Right ventricle myocardium inferior (tissue), 1 donor: ENCODE measurements around the gene KY. TPM values are rescaled to one million over a fixed set of nuclear protein-coding genes. Genes with fewer than 3 reads are reported as not detected.
A peak's percentile ranks its signal among the peaks of the same experiment; 100 is the strongest.

Experiments
- ATAC-seq: fragments of 200-7000 bp; cut with Tn5 transposase; one replicate; pipeline ENCODE4 v1.9.1; 2020; ENCODE audit warnings: mild to moderate bottlenecking, moderate library complexity
- DNase-seq: peaks from one replicate; pipeline ENCODE4 v3.0.0; 2021; ENCODE audit errors: missing footprints
- intact Hi-C: fragments of 100-400 bp; cut with DNase I; formaldehyde crosslinking; loops from one replicate; pipeline ENCODE4 v1.11.0; 2022
- long read RNA-seq: library from polyadenylated mRNA; unstranded; transcript quantifications from one replicate; pipeline ENCODE4 v2.0.0, GENCODE V29; 2021
- total RNA-seq: library from RNA; stranded (reverse); fragmentation: NEBNext Ultra II Directional; extraction: Animal tissue kit (Norgen Biotek cat#: 25700); gene quantifications from one replicate; pipeline ENCODE4 v1.2.1, GENCODE V29; 2021
- donor health status: DM: no; HTN: yes; CAD: no; lungs with severe emphysema.

The KY gene, protein sequence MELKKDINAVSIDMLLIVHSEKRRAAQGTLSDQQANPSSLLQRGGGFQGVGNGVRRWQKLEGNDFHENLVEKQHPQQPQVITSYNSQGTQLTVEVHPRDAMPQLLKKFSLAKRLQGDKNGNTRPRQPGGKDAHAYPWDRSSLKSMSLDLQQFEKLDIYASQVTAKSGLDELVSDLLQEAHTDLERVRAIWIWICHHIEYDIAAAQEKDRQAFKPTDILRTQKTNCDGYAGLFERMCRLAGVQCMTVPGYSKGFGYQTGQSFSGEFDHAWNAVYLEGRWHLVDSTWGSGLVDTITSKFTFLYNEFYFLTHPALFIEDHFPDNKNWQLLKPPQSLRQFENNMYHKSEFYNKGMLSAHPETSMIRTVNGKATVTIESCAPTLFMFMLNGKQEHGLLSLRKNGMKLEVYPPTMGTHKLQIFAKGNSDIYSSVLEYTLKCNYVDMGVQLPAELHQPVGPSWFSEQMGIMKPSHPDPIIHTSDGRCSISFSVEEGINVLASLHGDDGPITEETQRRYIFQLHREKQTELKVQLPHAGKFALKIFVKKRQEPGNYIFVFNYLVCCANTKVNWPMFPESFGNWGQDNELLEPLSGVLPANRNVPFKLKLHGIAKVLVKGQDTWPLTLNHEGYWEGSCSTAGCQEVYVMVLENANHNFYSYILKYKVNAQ
- total RNA-seq = 16.7 TPM
- long read RNA-seq, partial matches to known transcripts = 0 of 5 reads
- long read RNA-seq, other reads (novel, unspliced or antisense) = 3 of 5 reads

DNA sequence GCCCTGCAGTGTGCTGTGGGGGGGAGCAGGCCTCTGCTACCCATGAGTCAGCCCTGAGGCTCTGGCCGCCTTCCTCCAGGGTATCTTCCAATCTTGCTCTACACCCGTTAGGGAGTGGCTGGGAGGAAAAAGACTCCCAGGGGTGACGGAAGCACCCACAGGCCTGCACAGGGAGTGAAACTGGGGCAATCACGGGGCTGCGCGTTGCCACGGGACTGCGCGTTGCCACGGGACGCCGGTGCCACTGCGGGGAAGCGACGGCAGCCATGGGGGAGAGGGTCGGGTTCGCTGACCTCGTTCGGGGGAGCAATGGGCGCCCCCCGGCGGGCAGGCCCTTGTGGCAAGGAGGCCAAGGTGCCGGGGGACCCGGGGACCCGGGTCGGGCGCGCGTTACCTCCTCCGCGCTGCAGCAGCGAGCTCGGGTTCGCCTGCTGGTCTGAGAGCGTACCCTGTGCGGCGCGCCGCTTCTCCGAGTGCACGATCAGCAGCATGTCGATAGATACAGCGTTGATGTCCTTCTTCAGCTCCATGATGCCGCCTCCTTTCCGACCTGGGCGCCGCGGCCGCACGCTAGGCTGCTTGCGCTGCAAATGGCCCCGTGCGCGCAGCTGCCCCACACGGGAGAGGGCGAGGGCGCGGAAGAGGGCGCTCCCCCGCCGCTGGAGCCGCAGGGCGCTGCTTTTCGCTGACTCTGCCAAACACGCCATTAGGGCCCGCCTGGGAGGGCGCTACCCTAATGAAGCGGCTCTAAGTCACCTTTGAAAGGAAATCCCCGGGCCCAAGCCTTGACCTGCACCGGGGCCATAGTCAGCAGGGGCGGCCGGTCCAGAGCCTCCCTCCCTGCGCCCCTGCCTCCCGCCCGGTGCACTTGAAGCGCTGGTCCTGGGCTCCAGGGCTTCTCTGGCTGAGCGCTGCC, at the start of gene KY:
TSS of gene KY (minus strand) at position 592 of the 916 bp plus-strand sequence. CDS start at position 530, 62 bp downstream.
- intact Hi-C loops = loop anchor here (1.0 to 2.0 kb wide), 3 partner anchors 46 to 145 kb away; partner anchors contain the start of gene EPHB1
- ATAC-seq (peak; percentile 87), DNase-seq (peak; percentile 81)

DNA sequence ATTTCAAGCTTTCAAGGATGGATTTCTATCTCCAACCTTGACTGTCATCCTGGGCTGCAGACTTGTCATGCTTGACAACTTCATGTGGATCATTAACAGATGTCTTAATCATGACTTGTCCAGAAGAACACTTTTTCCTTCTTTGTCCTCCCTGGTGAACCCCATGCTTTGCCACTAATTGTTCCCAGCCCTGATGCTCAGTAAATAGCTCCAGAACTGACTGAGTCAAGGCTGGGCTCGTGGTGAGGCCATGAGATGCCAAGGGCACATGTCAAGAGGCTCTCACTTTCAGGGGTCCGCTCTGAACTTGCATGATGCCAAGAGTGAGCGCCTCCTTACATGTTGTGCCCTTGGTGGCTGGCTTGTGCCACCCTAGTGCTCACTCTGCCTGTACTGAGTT, 48.9 kb upstream of the KY start:
- ATAC-seq (no peak), DNase-seq (no peak)
- intact Hi-C loops = loop anchor here (5.0 kb wide), 1 partner anchor 53 kb away; no protein-coding TSS in a partner anchor

DNA sequence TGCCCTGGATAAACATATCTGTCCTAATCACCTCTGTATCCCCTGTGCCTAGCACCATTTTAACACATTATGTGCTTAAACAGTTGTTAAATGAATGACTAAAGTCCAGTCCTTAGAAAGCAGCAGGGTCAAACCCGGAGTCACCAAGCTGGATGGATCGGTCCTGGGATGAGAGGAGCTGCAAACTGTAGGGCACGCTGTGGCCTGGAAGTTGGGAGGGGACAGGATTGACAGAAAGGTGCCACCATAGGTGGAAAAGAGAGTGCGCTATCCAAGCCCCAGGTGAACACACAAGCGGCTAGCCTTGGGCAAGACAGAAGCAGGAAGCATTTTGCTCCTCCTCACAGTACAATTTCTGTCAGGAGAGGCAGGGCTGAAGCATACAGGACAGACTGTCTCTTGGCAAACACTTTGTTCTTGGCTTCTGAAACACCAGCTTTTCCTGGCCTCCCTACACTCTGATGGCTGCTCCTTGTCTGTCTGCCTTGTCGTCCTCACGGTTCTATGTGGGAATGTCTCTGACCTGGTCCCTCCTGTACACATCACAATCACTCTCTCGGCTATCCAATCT, 48.4 kb upstream of the KY start:
- ATAC-seq = no peak
- no peak for DNase-seq
- intact Hi-C loops = loop anchor here (5.0 kb wide), 1 partner anchor 53 kb away; no protein-coding TSS in a partner anchor

DNA sequence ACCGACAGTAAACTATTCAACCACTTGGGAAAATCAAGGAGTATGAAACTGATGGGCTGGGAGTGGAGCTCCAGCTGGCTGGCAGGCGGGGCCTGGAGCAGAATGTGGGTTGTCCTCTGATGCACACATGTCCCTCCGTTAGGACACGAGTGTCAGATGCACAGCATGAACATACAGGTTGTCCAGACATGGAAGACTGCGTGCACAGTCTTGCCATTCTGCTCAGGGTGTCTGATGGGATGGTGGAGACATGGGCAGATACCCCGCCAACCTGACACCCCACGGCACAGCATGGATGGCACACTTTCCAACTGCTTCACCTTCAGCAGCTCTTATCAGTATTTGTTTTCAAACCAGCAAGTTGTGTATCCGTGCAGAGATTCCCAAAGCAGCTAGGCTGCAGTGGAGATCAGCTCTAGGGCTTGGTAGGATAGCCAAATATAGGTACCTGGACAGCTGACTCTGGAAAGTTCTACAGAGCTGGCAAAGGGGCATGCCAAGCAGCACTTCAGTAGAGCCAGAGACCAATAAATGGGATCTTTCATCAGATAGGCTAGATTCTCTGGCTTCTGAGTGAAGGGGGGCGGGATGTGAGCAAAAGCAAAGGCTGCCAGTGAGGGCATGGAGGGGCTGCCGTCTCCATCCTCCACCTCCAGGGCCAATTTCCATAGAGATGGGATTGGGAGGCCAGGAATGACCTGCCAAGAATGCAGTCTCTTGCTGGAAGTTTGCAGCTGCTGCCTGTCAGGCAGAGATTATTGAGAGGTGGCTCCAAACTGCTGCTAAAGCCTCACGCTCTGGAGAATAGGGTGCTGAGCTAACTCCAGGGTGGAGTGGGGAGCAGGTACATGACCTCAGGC, 47.2 kb upstream of the KY start:
- ATAC-seq (peak; percentile 38), DNase-seq (peak; percentile 15)
- intact Hi-C loops = loop anchor here (2.0 to 5.0 kb wide), 2 partner anchors 47 to 54 kb away; partner anchors contain the start of gene KY

DNA sequence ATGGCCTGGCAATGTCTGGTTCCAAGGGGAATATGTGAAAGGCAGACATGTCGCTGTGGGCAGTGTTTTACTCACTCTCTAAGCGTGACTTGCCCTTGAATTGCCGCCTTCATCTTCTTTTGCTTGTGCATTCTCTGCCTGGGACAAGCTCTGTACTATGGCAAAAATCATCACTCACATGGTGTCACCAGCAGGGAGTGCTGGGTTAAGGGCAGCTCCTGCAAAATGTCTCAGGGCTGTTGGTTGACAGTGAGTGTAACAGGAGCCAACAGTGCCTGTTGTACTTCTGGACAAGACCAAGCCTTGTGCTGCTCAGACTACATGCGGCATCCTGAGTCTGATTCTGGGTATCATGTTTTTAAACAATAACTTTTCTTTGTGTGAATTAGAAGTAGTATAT, 45.3 kb upstream of the KY start:
- DNase-seq (no peak), ATAC-seq (peak; percentile 66)
- intact Hi-C loops = loop anchor here (2.0 to 5.0 kb wide), 2 partner anchors 45 to 56 kb away; partner anchors contain the start of gene KY

DNA sequence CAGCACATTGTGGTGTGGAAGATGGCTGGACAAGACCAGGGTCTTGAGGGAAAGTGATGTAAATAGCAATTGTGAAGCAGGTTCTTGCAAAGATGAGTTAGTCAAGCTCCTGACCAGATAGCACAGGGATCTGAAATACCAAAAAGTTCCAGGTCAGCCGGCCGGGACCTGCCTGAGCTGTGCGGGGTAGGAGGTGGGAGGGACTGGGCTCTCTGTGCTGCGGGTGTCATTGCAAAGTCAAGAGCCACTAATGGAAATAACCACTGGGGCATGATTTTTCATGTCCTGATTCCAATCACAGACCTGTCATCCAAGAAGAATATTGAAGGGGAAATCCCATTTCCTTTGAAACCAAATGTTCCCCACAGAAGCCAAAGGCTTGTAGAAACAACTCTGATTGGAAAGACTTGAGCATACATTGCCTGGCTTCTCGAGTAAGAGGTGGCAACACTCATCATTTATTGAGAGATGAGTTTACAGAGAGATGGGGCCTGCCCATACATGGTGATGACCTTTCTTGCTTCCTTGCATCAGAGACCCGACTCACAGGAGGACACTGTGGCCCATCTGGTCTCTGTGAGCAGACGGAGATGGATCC, 44.2 kb upstream of the KY start:
- DNase-seq = no peak
- no peak for ATAC-seq
- intact Hi-C loops = loop anchor here (5.0 kb wide), 1 partner anchor 57 kb away; no protein-coding TSS in a partner anchor

DNA sequence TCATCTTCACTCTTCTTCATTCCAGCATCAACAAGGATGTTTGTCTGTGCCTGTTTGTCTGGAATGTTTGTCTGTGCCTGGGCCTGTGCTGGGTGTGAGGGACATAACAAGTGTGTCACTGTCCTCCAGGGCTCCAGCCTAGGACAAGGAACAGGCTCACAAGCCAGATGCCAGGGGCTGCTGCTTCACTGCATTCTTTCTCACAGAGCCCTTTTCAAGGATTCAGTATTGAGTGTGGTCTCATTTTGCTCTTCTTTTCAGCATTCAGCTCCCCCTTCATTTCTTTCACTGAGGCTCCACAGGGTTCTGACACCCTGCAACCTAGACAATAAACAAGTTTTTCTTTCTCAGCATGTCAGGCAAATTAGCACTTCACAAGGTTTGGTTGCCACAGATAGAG, 43.6 kb upstream of the KY start:
- intact Hi-C loops = no loop called here
- DNase-seq = no peak
- no peak for ATAC-seq

DNA sequence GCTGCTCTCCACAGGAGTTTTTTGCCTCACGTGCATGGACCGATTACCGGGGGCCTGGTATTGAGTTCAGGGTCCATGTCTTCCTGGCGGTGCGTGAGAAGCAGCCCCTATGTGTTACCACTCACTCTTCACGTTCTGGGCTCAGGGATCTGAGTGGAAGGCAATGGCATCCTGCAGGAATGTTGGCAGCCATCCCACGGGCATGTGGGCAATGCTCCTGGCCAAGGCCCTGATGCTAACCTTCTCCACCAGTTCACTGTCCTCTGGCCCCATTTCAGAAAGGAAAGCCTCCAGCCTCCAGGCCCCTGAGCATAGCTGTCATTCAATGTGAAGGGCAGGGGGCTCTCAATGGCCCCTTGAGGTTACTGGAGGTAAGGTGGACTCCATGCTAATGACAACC, 43.0 kb upstream of the KY start:
- peak; percentile 78 for ATAC-seq
- DNase-seq = peak; percentile 86
- intact Hi-C loops = no loop called here

DNA sequence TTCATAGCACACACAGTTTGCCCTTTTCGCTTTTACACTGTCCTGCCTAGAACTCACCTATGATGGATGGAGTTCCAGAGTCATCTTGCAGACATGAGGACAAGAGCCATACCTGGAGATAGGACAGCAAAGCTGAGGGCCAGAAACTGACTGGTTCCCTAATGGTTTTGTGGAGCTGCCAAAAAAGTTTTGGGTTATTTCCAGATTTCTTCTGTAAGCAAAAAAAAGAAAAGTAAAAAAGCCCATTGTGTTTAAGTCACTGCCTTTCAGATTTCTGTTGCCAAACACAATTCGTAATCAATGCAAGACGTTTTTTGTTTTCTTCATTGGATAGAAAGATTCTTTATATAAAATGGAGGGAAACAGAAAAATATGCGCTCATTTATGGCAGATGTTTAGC, 42.4 kb upstream of the KY start:
- ATAC-seq = no peak
- intact Hi-C loops = no loop called here

DNA sequence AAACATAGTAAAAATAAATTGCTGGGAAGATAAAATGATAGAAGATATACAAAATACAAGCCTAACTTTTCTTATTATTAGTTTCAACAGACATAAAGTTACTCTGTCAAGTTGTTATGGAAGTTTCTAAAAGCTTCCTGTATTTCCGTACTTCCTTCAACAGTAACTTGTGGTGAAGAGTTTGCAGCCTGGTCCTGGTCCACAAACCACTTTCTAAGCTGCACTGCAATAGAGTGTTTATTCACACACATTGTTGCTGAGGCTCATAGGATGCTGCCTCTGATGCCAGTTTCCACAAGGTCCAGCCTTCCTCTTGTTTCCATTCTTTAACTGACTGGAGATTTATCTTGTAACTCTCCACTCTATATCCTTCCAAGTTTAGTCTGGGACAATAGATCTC, 39.4 kb upstream of the KY start:
- ATAC-seq (no peak), DNase-seq (no peak)
- intact Hi-C loops = no loop called here

More for the DNA sequence above, 42.4 kb upstream of the KY start:
- no peak for DNase-seq

DNA sequence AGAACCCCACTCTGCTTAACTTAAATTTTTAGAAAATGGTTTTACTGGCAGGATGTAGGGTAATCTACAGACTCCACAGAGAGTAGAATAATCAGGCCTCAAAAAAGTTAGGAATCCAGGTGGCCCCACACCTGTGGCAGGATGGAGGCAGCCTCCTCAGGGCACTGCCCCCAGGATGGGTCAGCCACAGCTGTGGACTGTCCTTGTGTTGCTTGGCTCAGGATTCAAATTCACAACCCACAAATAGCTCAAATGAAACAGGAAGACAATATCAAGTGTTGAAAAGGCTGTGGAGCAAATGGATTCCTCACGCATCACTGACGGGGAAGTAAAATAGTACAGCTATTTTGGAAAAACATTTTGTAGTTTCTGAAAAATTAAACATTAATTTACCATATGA, 36.8 kb upstream of the KY start:
- DNase-seq (no peak), ATAC-seq (no peak)
- intact Hi-C loops = no loop called here

DNA sequence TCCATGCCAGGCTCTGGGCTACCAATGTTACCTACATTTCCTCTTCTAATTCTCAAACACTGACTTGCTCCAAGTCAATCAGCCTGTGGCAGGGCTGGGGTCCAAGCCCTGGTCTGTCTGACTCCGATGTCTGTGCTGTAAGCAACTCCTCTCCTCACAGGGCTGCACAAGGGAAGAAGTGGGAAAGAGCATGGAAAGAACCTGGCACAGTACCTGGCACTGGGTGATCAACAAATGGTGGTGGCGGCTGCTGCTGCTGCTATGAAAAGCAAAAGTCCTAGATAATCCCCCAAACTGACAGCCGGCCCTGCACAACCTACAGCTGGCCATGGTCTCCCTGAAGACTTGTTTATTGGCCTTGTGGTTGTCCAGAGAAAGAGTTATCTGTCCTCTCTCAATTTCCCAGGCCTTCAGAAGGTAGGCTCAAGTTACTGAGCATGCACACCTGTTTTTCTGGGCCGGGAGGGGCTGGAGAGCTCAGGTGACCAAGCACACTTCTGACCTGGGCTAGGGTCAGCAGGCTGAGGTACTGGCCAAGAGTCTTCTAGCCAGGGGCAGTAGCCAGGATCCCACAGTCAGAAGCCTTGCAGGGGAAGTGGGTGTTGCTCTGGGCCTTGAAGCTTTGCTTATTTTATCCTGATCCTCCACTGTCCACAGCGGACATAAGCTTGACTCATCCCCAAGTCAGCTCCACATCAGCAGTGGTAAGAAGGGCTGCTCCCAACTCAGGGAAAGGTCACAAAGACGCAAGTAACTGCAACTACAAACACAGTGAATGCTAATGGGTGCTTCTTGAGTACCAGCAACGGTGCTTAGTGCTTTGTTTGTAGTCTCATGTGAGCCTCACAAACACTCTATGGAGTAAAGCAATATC, 35.3 kb upstream of the KY start:
- intact Hi-C loops = no loop called here
- no peak for ATAC-seq

DNA sequence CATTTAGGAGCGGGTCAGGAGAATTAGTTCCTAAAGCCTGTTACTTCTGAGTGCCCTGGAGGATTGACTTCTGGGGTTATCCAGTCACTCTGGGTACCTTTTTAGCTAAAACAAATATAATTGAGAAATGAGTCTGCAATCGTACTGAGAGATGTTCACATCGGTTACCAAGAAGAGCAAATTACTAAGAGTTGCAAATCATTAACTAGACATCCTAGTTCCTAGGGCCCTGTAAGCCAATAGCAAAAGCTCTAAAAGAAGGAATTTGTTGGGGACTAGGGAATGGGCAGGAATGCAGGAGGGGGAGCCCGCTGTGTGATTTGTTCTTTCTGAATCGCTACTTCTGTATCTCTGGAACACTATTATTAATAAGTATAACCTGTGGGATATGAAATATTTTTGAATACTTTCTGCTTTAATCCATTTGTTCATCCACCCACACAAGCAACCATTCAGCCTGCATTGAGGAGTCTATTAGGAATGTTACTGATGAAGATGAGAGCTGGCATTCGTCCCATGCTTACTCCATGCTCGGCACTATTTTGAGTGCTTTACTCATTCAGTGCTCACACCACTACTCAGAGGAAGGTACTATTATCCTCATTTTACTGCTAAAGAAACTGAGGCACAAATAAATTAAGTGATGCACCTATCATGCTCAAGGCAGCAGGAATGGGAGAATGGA, 31.5 kb upstream of the KY start:
- ATAC-seq = no peak
- intact Hi-C loops = no loop called here
- no peak for DNase-seq

More for the DNA sequence above, 35.3 kb upstream of the KY start:
- no peak for DNase-seq

DNA sequence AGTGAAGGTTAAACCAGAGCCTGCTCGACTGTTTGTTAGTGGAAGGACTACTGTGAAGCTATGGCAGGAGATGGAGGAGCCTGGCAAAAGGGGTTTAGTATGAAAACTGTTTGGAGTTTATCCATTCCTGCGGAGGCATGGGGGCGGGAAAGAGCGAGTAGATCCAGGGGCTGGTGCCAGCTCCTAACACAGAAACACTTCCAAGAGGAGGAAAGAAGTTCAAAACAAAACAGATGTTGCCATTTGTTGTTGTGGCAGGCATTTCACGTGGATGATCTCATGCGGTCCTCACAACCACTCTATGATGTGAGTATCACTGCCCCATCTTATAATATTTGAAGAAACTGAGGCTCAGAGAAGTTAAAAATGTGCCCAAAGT, 30.7 kb upstream of the KY start:
- no peak for DNase-seq
- no peak for ATAC-seq
- intact Hi-C loops = no loop called here

DNA sequence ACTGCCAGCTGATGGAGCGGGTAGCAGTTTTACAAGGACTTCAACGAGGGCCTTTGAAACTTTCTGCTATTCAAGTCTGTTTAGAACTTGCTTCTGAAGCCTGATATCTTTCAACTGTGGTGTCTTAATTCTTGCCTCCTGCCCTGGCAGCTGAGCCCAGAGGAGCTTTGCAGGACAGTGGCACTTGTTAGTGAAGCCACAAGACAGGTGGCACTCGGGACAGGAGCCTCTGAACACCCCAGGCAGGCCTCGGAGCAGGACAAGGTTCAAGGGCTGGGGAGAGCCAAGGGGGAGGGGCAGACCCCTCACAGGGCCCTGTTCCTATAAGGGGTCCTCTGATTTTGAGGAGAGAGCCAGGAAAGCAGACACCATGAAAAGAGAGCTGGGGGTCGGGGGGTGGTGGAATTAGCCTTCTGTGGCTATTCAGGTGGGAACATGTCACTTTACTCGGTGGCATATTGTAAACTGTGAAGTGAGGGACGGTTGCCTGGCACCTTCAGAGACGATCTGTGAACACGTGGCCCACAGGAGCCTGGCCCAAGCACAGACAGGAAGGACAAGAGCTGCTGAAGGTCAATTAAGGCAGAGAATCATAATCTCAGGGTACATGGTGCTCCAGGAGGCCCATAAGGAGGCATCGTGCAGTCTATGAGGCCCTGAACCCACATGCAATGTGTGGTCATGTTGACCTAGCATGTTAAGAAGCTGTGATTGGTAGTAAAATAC, 30.1 kb upstream of the KY start:
- ATAC-seq (no peak), DNase-seq (no peak)
- intact Hi-C loops = no loop called here
